GM12801 (cell line): ENCODE results near the gene ABCC4.

Source experiments
- CTCF ChIP-seq: IDR thresholded peaks from one replicate; pipeline ENCODE4 v1.5.1; 2011; ENCODE audit warnings: control low read depth; ENCODE audit not compliant: insufficient read length; ENCODE audit errors: extremely low read depth

Gene ABCC4

GRCh38 chr13:95335667-95336066 lies 34.4 kb upstream of the ABCC4 start:
- no peak for TF ChIP-seq CTCF

- TF ChIP-seq CTCF = no peak
Observed at GRCh38 chr13:95328386-95328785, 27.1 kb upstream of the ABCC4 start.

GRCh38 chr13:95327190-95327589 lies 25.9 kb upstream of the ABCC4 start:
- TF ChIP-seq CTCF = no peak

GRCh38 chr13:95326695-95327094 lies 25.4 kb upstream of the ABCC4 start:
- no peak for TF ChIP-seq CTCF

GRCh38 chr13:95325485-95325884 lies 24.2 kb upstream of the ABCC4 start:
- TF ChIP-seq CTCF = no peak

- TF ChIP-seq CTCF = no peak
Observed at GRCh38 chr13:95323930-95324662, 22.8 kb upstream of the ABCC4 start.

- TF ChIP-seq CTCF = no peak
Observed at GRCh38 chr13:95319551-95320274, 18.5 kb upstream of the ABCC4 start.
